Large intestine (tissue), 3 donors: Measurements from ENCODE around the gene BCAS3. TPM values are rescaled to one million over a fixed set of nuclear protein-coding genes. Genes with fewer than 3 reads are reported as not detected.
A peak's percentile ranks its signal among the peaks of the same experiment; 100 is the strongest.

Experiments used
- DNase-seq, 2 donors: peaks; one replicate each; pipeline versions ENCODE4 v3.0.0 to v3.0.0-alpha.2; 2013
- H3K27ac ChIP-seq: one replicate; pipeline ENCODE4 v1.5.1; 2013; ENCODE audit warnings: low read length
- H3K27me3 ChIP-seq: 2 replicates; pipeline ENCODE4 v1.6.1; 2013; ENCODE audit warnings: low read length; ENCODE audit not compliant: control insufficient read depth, insufficient read depth
- H3K36me3 ChIP-seq: 2 replicates; pipeline ENCODE4 v1.6.1; 2013; ENCODE audit warnings: low read length; ENCODE audit not compliant: control insufficient read depth, insufficient read depth
- H3K4me1 ChIP-seq: one replicate; pipeline ENCODE4 v1.6.1; 2013; ENCODE audit warnings: low read length; ENCODE audit not compliant: control insufficient read depth, insufficient read depth
- H3K4me3 ChIP-seq: one replicate; pipeline ENCODE4 v1.5.1; 2013; ENCODE audit warnings: low read length
- H3K9me3 ChIP-seq: one replicate; pipeline ENCODE4 v1.6.1; 2013; ENCODE audit warnings: mild to moderate bottlenecking, low read depth, low read length, moderate library complexity; ENCODE audit not compliant: control insufficient read depth
- WGBS: methylation state at CpG from one replicate; pipeline ENCODE4 v1.1.5; 2013; ENCODE audit warnings: low lambda C conversion rate; ENCODE audit not compliant: insufficient coverage; 5-methylcytosine and 5-hydroxymethylcytosine counted together
- polyA plus RNA-seq: library from polyadenylated mRNA; unstranded; fragments of 120-200 nt; gene quantifications from one replicate; pipeline ENCODE4 v1.2.1, GENCODE V29; 2013

The BCAS3 gene
- polyA plus RNA-seq, 1 donor: 9.7 TPM

DNA sequence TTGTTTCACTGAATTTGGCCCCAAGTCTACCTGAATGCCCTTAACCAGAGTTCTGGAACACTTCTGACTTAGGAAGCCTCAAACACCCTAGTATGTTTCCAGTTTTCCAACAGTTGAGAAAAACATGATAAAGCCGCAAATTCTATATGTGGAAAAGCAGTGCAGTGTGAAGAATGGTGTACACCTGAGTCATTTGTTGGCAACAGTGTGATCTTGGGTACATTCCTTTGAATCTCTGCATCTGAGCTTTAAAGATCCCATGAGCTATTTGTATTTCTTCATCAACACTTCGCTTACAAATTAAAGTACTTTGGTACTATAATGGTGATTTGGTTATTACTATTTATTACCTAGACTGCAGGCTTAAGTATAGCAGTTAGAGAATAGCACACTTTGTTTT lies 628.4 kb downstream of the BCAS3 start:
- no peak for DNase-seq
- Histone ChIP-seq H3K9me3 (no peaks in the 10 kb centered on the region), H3K36me3 (no peaks in the 10 kb centered on the region), H3K4me3 (no peak overlapping the region), H3K27me3 (no peaks in the 10 kb centered on the region), H3K27ac (no peak overlapping the region), H3K4me1 (peaks cover 4% of the 10 kb centered on the region)
- no CpG with 5 or more reads among the region's 2 CpGs for WGBS

DNA sequence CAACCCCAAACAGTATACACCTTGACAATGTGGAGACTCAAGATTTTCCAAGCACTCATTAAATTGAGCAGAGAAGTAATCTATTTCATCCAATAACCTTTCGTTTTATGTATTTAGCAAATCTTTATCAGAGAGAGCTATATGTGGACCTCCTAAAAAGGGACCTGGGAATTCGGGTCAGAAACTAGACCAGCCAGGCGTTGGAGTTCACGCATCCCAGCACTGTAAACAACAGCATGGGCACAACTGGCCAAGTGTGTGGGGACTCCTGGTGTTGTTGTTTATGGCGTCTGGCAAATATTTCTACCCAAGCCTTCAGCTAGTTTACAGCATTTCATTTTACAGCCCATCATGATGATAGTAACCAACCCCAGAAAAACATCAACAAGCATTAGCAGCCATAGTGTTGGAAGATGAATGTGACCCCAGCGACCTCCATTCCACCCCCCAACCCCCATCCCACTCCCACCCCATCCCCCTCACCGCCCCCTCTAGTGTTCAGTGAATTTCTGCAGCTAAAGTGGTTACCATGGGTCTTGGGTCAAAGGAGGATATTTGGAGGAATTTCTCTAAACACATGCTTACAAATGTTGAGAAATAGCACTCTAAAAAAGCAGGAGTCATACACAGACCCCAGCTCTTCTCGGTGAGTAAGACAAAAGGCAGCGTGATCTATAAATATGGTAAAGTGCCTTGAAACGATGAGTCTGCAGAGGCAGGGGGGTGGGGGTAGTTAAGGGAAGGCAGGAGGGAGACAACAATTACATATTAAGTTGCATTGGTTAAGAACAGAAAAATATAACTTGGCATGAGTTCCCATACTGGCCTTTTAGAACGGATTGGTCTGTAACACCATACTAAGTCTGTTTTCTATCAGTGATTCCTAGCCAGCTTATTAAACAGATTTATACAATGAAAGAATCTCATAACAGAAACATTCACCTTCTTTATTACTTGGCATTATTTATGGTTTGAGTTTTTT lies 630.5 kb downstream of the BCAS3 start:
- H3K4me3 ChIP-seq: no peak overlapping the region
- no peaks in the 10 kb centered on the region for H3K9me3 ChIP-seq
- peaks cover 4% of the 10 kb centered on the region for H3K4me1 ChIP-seq
- DNase-seq: peak in 1 of 2 donors; percentile 22
- 70% methylated on average over 2 of the region's 11 CpGs for WGBS
- no peaks in the 10 kb centered on the region for H3K36me3 ChIP-seq
- no peaks in the 10 kb centered on the region for H3K27me3 ChIP-seq
- no peak overlapping the region for H3K27ac ChIP-seq

DNA sequence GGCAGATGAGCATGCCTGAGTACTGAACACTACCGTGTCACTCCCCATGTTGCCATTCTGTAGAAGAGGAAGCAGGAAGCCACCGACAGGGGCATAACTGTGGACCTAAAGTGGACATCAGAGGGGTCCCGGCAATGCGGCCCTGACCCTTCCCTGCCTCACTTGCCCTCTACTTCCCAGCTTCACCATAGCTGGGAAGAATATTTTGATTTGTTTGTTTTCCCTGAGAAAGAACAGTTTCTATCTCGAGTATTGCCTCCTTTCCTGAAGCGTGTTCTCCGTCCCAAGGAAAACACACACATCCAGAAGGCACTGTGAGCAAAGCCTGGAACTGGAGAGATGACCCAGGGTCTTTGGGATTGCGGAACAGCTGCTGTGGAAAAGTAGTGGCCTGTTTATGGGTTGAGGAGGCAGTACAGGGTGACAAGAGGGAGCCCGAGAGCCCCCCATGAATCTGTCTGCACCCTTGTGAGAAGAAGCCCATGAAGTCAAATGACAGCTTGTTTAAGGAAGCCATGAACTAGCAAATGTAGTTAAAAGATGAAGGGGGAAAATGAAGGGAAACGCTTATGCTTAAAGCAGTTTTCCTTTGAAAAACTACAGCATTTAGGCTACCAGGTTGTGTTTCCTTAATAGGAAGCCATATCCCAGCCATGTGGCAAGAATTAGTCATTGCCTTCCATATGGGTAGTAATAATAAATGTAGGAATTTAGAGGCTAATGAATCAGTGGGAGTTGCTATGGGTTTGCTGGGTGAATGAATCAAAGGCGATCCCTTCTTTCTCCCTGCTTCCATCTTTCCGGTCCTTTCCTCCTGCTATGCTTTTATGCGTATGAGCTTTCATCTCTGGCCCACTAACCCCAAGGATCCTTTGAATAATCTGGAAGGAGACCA lies 632.0 kb downstream of the BCAS3 start:
- Histone ChIP-seq H3K27ac (no peak overlapping the region), H3K4me3 (no peak overlapping the region), H3K4me1 (peaks cover 9% of the 10 kb centered on the region), H3K36me3 (no peaks in the 10 kb centered on the region), H3K27me3 (no peaks in the 10 kb centered on the region), H3K9me3 (no peaks in the 10 kb centered on the region)
- 100% methylated on average over 1 of the region's 13 CpGs for WGBS
- DNase-seq: no peak

DNA sequence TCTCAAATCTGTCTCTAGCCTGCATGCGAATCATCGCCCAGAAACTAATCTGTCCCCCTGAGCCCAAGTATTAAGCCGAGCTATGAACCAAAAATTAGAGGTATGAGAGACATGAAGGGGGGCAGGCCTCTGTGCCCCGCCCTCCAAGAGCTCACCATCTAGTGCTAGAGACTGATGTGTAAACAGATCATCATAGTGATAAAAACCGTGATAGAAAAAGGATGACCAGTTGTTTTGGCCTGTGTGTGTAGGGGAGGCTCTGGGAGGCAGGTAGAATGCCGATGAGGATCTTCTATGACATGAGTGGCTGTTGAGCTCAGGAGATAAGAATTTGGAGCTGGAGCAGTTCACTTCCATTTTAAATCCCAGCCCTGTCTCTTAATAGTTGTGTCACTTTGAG lies 632.9 kb downstream of the BCAS3 start:
- no peaks in the 10 kb centered on the region for H3K9me3 ChIP-seq
- H3K4me3 ChIP-seq: no peak overlapping the region
- H3K27ac ChIP-seq: no peak overlapping the region
- no peak for DNase-seq
- H3K27me3 ChIP-seq: no peaks in the 10 kb centered on the region
- WGBS: no CpG with 5 or more reads among the region's 6 CpGs
- H3K4me1 ChIP-seq: peaks cover 9% of the 10 kb centered on the region
- no peaks in the 10 kb centered on the region for H3K36me3 ChIP-seq

DNA sequence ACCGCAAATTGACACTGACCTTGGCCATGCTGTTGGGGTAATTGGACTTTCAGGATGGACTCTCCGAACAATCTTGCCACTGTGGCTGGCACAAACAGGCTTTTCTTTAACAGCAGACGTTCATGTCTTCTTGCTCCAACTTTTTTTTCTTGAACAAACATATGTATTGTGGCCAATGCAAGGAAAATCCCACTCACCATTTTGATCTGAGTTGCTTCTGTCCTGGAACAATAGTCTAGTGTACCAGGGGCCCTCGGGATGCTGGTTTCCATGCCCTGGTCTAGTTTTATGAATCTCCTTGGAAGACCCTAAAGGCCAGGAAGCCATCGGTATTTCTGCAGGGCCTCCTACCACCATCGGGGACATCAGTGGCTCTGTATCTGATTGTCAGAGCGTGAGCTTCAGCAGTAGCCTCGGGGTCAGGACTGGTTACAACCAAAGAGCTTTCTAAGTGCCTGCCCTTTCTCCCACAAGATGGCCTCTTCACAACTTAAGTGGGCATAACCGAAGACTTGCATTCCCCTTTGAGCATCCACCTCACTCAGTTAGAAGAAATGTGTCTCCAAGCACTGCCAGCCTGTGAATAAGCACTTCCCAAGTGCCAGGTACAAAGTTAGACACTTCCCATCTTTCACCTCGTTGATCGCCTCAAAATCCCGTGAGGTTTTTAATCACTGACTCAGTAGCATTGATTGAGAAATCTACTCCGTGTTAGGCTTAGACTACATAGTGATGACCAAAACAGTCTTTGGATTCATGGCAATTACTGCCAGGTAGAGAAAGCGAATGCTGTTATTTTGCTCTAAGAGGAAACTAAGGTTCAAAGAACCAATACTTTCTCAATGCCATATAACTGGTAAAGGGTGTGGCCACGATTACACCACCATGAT lies 635.0 kb downstream of the BCAS3 start:
- Histone ChIP-seq H3K9me3 (no peaks in the 10 kb centered on the region), H3K27me3 (no peaks in the 10 kb centered on the region), H3K4me1 (peaks cover 9% of the 10 kb centered on the region), H3K36me3 (no peaks in the 10 kb centered on the region), H3K4me3 (no peak overlapping the region), H3K27ac (no peak overlapping the region)
- DNase-seq: no peak
- WGBS: 100% methylated on average over 3 of the region's 15 CpGs

DNA sequence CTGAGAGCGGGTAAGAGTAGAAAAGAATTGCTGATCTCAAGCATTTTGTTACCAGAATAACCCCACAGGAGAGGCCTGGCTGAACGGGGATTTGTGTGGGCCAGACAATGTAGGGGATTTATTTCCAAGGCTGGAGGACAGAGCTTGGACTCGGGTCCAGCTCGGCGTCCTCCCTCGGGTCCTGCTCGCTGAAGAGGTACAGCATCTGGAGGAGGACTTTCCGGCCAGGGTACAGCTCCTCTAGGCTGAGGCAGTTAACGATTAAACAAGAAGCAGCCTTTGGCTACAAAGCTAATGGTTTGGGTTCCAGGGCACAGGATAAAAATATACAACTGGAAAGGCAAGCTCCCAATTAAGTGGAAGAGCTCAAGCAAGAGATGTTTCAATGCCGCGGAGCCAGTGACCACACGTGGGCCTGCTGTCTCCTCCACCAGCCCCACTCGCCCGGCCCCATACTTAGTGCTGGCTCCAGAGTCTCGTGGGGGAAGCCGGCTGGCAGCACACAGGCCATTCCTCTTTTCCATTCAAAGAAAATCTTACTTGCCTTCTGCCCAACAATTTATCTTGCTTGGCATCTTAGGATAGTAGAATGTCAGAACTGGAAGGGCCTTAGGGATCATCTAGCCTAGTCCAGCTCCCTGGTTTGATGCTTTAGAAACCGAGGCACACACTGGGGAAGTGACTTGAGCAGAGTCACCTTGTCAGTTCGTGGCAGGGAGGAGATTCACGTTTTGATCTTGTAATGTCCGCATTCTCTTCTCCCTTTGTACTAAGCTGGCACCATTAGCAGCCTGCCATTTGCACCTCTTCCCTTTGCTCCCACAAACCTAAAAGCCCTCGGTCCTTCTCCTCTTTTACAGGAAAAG lies 636.0 kb downstream of the BCAS3 start:
- Histone ChIP-seq H3K27ac (no peak overlapping the region), H3K4me1 (peaks cover 9% of the 10 kb centered on the region), H3K27me3 (no peaks in the 10 kb centered on the region), H3K4me3 (no peak overlapping the region), H3K36me3 (no peaks in the 10 kb centered on the region), H3K9me3 (no peaks in the 10 kb centered on the region)
- DNase-seq: no peak
- no CpG with 5 or more reads among the region's 21 CpGs for WGBS

DNA sequence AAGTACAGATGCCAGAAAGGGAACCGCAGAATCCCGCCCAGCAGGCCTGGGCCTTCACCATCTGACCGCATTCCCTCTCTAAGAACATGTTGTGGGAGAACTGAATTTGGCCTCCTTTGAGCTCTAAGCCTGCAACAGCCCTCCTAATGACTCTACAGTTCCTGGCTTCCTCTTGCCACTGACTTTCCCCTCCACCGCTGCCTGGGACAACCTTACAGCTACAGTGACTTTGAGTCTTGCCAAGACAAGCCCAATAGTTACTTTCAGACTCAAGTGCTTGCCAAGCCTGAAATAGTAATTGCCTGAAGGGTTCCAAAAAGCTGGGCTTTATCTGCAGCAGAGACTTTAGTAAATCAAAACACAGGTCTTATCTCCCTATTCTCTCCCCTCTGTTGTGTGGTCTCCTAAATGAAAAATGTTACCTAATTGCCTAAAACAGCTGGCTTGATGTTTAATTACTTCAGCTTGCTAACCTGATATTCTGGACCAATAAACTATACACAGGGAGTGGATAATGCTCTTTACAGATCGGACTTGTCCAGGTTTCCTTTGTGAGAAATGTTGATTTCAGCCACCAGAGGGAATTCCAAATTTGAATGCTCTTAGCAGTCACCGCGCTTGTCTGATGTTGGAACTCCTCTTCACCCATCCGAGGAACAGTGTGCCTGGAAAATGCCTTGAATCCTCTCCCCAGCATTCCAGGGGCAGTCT lies 636.9 kb downstream of the BCAS3 start:
- no peaks in the 10 kb centered on the region for H3K27me3 ChIP-seq
- no peak for DNase-seq
- no peak overlapping the region for H3K4me3 ChIP-seq
- H3K9me3 ChIP-seq: no peaks in the 10 kb centered on the region
- H3K27ac ChIP-seq: no peak overlapping the region
- H3K4me1 ChIP-seq: peaks cover 6% of the 10 kb centered on the region
- no peaks in the 10 kb centered on the region for H3K36me3 ChIP-seq
- 80% methylated on average over 1 of the region's 8 CpGs for WGBS

DNA sequence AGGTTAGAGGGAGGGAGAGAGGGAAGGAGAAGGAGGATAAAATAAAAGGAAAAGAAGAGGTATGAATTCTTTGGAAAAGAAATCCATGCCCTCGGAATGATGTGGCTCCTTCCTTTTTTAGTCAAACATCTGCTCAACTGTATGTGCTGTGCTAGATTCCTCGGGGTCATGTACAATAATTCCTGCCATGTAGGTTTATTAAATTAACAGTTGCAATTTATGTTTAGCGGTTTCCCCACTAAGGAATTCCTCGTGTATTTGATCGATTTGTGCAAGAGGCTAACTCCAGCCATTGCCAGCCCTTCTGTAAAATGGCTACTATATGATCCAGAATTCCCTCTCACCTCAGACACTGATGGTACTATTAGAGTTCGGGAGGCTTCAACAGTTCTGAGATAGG lies 639.0 kb downstream of the BCAS3 start:
- no peak overlapping the region for H3K27ac ChIP-seq
- no peak for DNase-seq
- peaks cover 5% of the 10 kb centered on the region for H3K4me1 ChIP-seq
- H3K9me3 ChIP-seq: no peaks in the 10 kb centered on the region
- no peak overlapping the region for H3K4me3 ChIP-seq
- no peaks in the 10 kb centered on the region for H3K27me3 ChIP-seq
- no peaks in the 10 kb centered on the region for H3K36me3 ChIP-seq
- whole genome bisulfite sequencing: no CpG with 5 or more reads among the region's 6 CpGs

DNA sequence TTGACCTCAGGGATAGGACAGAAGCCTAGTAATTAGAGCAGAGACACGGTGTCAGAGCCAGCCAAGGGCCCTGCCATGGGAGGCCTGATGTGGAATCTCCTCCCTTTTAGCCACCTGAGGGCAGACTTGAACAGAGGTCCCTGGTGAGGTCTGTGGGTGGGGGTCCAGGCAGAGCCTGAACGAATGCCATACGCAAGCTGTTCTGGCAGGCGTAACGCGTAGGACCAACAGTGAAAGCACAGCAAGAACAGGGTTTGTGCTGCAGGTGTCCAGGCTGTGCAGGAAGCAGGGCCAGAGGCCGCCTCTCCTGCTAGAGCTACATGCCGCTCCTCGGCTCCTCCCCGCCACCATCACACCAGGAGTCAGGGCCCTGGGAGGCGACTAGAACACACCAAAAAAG lies 640.1 kb downstream of the BCAS3 start:
- Histone ChIP-seq H3K4me3 (no peak overlapping the region), H3K9me3 (peaks cover 2% of the 10 kb centered on the region), H3K27me3 (no peaks in the 10 kb centered on the region), H3K4me1 (peaks cover 5% of the 10 kb centered on the region), H3K36me3 (no peaks in the 10 kb centered on the region), H3K27ac (no peak overlapping the region)
- WGBS: no CpG with 5 or more reads among the region's 11 CpGs
- no peak for DNase-seq
